HepG2 (cell line): ENCODE measurements around the gene PLD4. TPM values are rescaled to one million over a fixed set of nuclear protein-coding genes. Genes with fewer than 3 reads are reported as not detected.

ENCODE experiments used
- ATAC-seq: fragments of 200-7000 bp; cut with Tn5 transposase; 3 replicates; pipeline ENCODE4 v1.9.1; 2020; ENCODE audit warnings: mild to moderate bottlenecking, moderate library complexity
- BruUV-seq: library from RNA; stranded (reverse); fragments of 400-500 nt; replicated peaks from 2 replicates; lab custom pipeline; 2021; lab: Mats Ljungman, UMichigan
- CTCF ChIA-PET: fragments of 300-600 bp; formaldehyde crosslinking; extraction: SDS; loops from one replicate; lab custom pipeline; 2021; ENCODE audit warnings: low total read pairs, inconsistent platforms, low intra/inter-chr PET ratio; lab: Yijun Ruan, JAX
- POLR2A ChIA-PET: fragments of 350-600 bp; sonication (Branson Sonifier 250); formaldehyde crosslinking; loops from one replicate; lab custom pipeline; 2020; ENCODE audit warnings: antibody characterized with exemption, inconsistent platforms; lab: Yijun Ruan, JAX
- DNase-seq: peaks from one replicate; pipeline ENCODE4 v3.0.0-alpha.2; 2015; ENCODE audit warnings: low spot score
- FAIRE-seq: peaks from 3 replicates; lab custom pipeline; 2011; peaks lifted over from hg19 to GRCh38; lab: Jason Lieb, UNC
- H2AFZ ChIP-seq: one replicate; pipeline ENCODE4 v1.6.1; 2011; ENCODE audit warnings: low read length, inconsistent platforms
- H3K27ac ChIP-seq: fragments of 300-600 bp; 3 replicates; pipeline ENCODE4 v1.8.0; 2011; ENCODE audit warnings: mixed run types, mild to moderate bottlenecking, mixed read lengths, low read length, inconsistent platforms; ENCODE audit not compliant: insufficient read depth; ENCODE audit errors: extremely low read length
- H3K27me3 ChIP-seq, 2 experiments: fragments of 200-600 bp in 1 of 2; 2 replicates in 1 of 2; 3 replicates in 1 of 2; pipeline versions ENCODE4 v1.6.0 to v1.8.0; 2011; ENCODE audit warnings: low read length in 2 of 2, mild to moderate bottlenecking in 2 of 2, moderate library complexity in 2 of 2, inconsistent platforms in 1 of 2; ENCODE audit not compliant: insufficient read depth in 2 of 2, control insufficient read depth in 1 of 2
- H3K36me3 ChIP-seq, 2 experiments: fragments of 200-600 bp in 1 of 2; replicated peaks in 1 of 2; 2 replicates in 1 of 2; 3 replicates in 1 of 2; pipeline versions ENCODE4 v1.5.1 to v1.8.0; 2011; ENCODE audit warnings: low read length in 2 of 2, inconsistent platforms in 1 of 2; ENCODE audit not compliant: insufficient read depth in 2 of 2, control insufficient read depth in 1 of 2
- H3K4me1 ChIP-seq: 2 replicates; pipeline ENCODE4 v1.5.1; 2012; ENCODE audit warnings: low read length, inconsistent platforms; ENCODE audit not compliant: insufficient read depth
- H3K4me2 ChIP-seq: 2 replicates; pipeline ENCODE4 v1.6.0; 2011; ENCODE audit warnings: low read depth, low read length, inconsistent platforms
- H3K4me3 ChIP-seq, 3 experiments: fragments of 200-600 bp in 1 of 3; sonication (generic), shearing (Covaris generic) in 1 of 3; replicated peaks in 1 of 3; 2 replicates each; pipeline ENCODE4 v1.5.1; 2011 to 2016; ENCODE audit warnings: low read length in 3 of 3, inconsistent platforms in 2 of 3, low read depth in 2 of 3, mild to moderate bottlenecking in 2 of 3, control low read depth in 1 of 3, mixed read lengths in 1 of 3; ENCODE audit not compliant: insufficient read depth in 1 of 3
- H3K79me2 ChIP-seq: one replicate; pipeline ENCODE4 v1.6.1; 2011; ENCODE audit warnings: low read length, inconsistent platforms; ENCODE audit not compliant: insufficient read depth
- H3K9ac ChIP-seq: 2 replicates; pipeline ENCODE4 v1.6.0; 2011; ENCODE audit warnings: mild to moderate bottlenecking, low read depth, low read length, inconsistent platforms; ENCODE audit not compliant: insufficient read depth
- H3K9me3 ChIP-seq: 2 replicates; pipeline ENCODE4 v1.5.1; 2012; ENCODE audit warnings: mild to moderate bottlenecking, low read length
- H4K20me1 ChIP-seq: 2 replicates; pipeline ENCODE4 v1.6.0; 2011; ENCODE audit warnings: inconsistent platforms, mild to moderate bottlenecking, low read length, moderate library complexity; ENCODE audit not compliant: insufficient read depth
- AGO1 ChIP-seq: fragments of 200-400 bp; formaldehyde crosslinking; IDR thresholded peaks from 2 replicates; pipeline ENCODE4 v1.6.1; 2017; ENCODE audit warnings: mild to moderate bottlenecking, low read depth, low read length, moderate library complexity; ENCODE audit not compliant: poor library complexity, severe bottlenecking
- EHMT2 ChIP-seq: fragments of 200-600 bp; sonication (generic); IDR thresholded peaks from 2 replicates; pipeline ENCODE4 v1.7.0; 2017; ENCODE audit warnings: antibody characterized with exemption, low read depth, low read length, borderline replicate concordance
- FOXK2 ChIP-seq: fragments of 450-650 bp; IDR thresholded peaks from 2 replicates; pipeline ENCODE4 v1.6.1; 2016
- NFE2 ChIP-seq: sonication (generic); formaldehyde crosslinking; IDR thresholded peaks from 2 replicates; pipeline ENCODE4 v1.4.0; 2020; ENCODE audit warnings: missing genetic modification reagents
- ONECUT2 ChIP-seq: sonication (generic); formaldehyde crosslinking; IDR thresholded peaks from 2 replicates; pipeline ENCODE4 v1.4.0; 2020; ENCODE audit warnings: missing genetic modification reagents
- SIX1 ChIP-seq: sonication (generic); formaldehyde crosslinking; IDR thresholded peaks from 2 replicates; pipeline ENCODE4 v1.4.0; 2020; ENCODE audit warnings: missing genetic modification reagents, borderline replicate concordance
- SP1 ChIP-seq, 2 experiments: fragments of 450-650 bp in 1 of 2; sonication (generic) in 1 of 2; formaldehyde crosslinking in 1 of 2; IDR thresholded peaks; 2 replicates each; pipeline versions ENCODE4 v1.4.0 to v1.6.1; 2016 to 2020; ENCODE audit warnings: missing genetic modification reagents in 1 of 2
- ZNF12 ChIP-seq: sonication (generic); formaldehyde crosslinking; IDR thresholded peaks from 2 replicates; pipeline ENCODE4 v1.5.0; 2020; ENCODE audit warnings: missing genetic modification reagents
- ZNF251 ChIP-seq: sonication (generic); formaldehyde crosslinking; IDR thresholded peaks from 2 replicates; pipeline ENCODE4 v1.9.0; 2021; ENCODE audit warnings: mild to moderate bottlenecking, missing genetic modification reagents
- ZNF761 ChIP-seq: sonication (generic); formaldehyde crosslinking; conservative IDR thresholded peaks from 2 replicates; pipeline ENCODE4 v1.4.0; 2020; ENCODE audit warnings: mild to moderate bottlenecking, missing genetic modification reagents
- WGBS: methylation state at CpG from one replicate; pipeline ENCODE4 v1.1.6; 2017; ENCODE audit warnings: low lambda C conversion rate; 5-methylcytosine and 5-hydroxymethylcytosine counted together
- in situ Hi-C: cut with HindIII; loops from 2 replicates; pipeline ENCODE4 v1.10.0; 2017; ENCODE audit warnings: low pct_unique_long_range_greater_than_20kb; ENCODE audit not compliant: extremely low pct_ligation_motif_present
- intact Hi-C: fragments of 100-400 bp; cut with micrococcal nuclease; formaldehyde crosslinking; loops from one replicate; pipeline ENCODE4 v1.10.0; 2022; ENCODE audit not compliant: unreplicated experiment
- polyA plus RNA-seq, 8 experiments: library from polyadenylated mRNA; depleted of rRNA in 3 of 8; stranded (reverse) in 7 of 8; unstranded in 1 of 8; fragments of >200 nt; fragmentation: Illumina TruSeq in 4 of 8; extraction: Trizol in 4 of 8; gene quantifications; 2 replicates each; pipeline versions ENCODE4 v1.2.1 to v1.2.3, GENCODE V29; 2011 to 2016; ENCODE audit warnings: low read depth in 4 of 8, missing spikeins in 1 of 8, mixed read lengths in 1 of 8; ENCODE audit not compliant: insufficient read depth in 1 of 8
- total RNA-seq, 5 experiments: library from RNA; depleted of rRNA; stranded (reverse); fragments of >200 nt; fragmentation: Illumina TruSeq; extraction: Trizol; gene quantifications; 2 replicates each; pipeline ENCODE4 v1.2.3, GENCODE V29; 2016; ENCODE audit warnings: low read depth in 1 of 5
- TF ChIP-seq, protein P1 (sequence below): sonication (generic); formaldehyde crosslinking; IDR thresholded peaks from 2 replicates; pipeline ENCODE4 v1.4.0; 2020; ENCODE audit warnings: missing genetic modification reagents

Gene PLD4
- total and polyA plus RNA-seq, 2 of the 13 experiments (the other 11 are each of a cell fraction or from before 2014, with no cell fraction given): not detected

- ATAC-seq (no peak), FAIRE-seq (no peak), DNase-seq (no peak)
- peaks cover 5% of the 10 kb centered on the region; the same call in 1 of the 2 replicates for H4K20me1 ChIP-seq
- 96% methylated on average over 7 of the region's 7 CpGs for WGBS
- no peak overlapping the region for H3K27ac ChIP-seq
- H3K79me2 ChIP-seq: no peaks in the 10 kb centered on the region
- H3K27me3 ChIP-seq: no peaks in the 10 kb centered on the region
- no peak overlapping the region for H2AFZ ChIP-seq
- ChIA-PET POLR2A (no interaction called here), CTCF (no interaction called here)
- H3K9me3 ChIP-seq: no peaks in the 10 kb centered on the region
- H3K4me2 ChIP-seq: no peak overlapping the region
- no peak overlapping the region for H3K9ac ChIP-seq
- in situ Hi-C loops (no loop called here), intact Hi-C loops (no loop called here)
- H3K36me3 ChIP-seq: peaks cover 15 to 34% of the 10 kb centered on the region in 2 experiments; a peak in 4 of 5 replicates
- no peaks in the 10 kb centered on the region for H3K4me1 ChIP-seq
- H3K4me3 ChIP-seq: no peak overlapping the region
- no TSS peak for BruUV-seq
- TF ChIP-seq AGO1: no peak
- TF ChIP-seq, protein P1, sequence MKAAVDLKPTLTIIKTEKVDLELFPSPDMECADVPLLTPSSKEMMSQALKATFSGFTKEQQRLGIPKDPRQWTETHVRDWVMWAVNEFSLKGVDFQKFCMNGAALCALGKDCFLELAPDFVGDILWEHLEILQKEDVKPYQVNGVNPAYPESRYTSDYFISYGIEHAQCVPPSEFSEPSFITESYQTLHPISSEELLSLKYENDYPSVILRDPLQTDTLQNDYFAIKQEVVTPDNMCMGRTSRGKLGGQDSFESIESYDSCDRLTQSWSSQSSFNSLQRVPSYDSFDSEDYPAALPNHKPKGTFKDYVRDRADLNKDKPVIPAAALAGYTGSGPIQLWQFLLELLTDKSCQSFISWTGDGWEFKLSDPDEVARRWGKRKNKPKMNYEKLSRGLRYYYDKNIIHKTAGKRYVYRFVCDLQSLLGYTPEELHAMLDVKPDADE (CRISPR knock-in tag): no peak
- no peak for TF ChIP-seq ZNF761
- no peak for TF ChIP-seq SIX1 (CRISPR knock-in tag)
- no peak for TF ChIP-seq EHMT2
- TF ChIP-seq ZNF12 (CRISPR knock-in tag): no peak
- TF ChIP-seq FOXK2: no peak
- no peak for TF ChIP-seq NFE2 (CRISPR knock-in tag)
- TF ChIP-seq ZNF251 (CRISPR knock-in tag): no peak
- TF ChIP-seq ONECUT2: no peak
- no peak for TF ChIP-seq SP1 (IDR thresholded peaks at IDR 0.05)
- TF ChIP-seq SP1 (CRISPR knock-in tag; IDR thresholded peaks at IDR 0.05): no peak
Observed at GRCh38 chr14:104880584-104881210, 44.0 kb upstream of the PLD4 start.
